A549 (cell line): ENCODE data around the gene SORL1. TPM values are rescaled to one million over a fixed set of nuclear protein-coding genes. Genes with fewer than 3 reads are reported as not detected.
A peak's percentile ranks its signal among the peaks of the same experiment; 100 is the strongest.

Experiments
- ATAC-seq, 2 experiments: fragments of 200-7000 bp in 1 of 2; fragments of >200 bp in 1 of 2; cut with Nextera tagmentation in 1 of 2; cut with Tn5 transposase in 1 of 2; 3 replicates each; pipeline versions ENCODE4 v1.8.0 to v1.9.1; 2018 to 2020; ENCODE audit warnings: mild to moderate bottlenecking in 1 of 2, moderate library complexity in 1 of 2
- CTCF ChIA-PET: fragments of 300-600 bp; sonication (Branson Sonifier 250); formaldehyde crosslinking; extraction: SDS; loops from one replicate; lab custom pipeline; 2021; ENCODE audit warnings: antibody characterized with exemption, inconsistent platforms; lab: Yijun Ruan, JAX
- POLR2A ChIA-PET: fragments of 350-600 bp; formaldehyde crosslinking; extraction: SDS; loops from one replicate; lab custom pipeline; 2021; ENCODE audit warnings: antibody characterized with exemption, inconsistent platforms; lab: Yijun Ruan, JAX
- DNase-seq, 2 experiments: peaks; one replicate each; pipeline versions ENCODE4 v3.0.0 to v3.0.0-alpha.2; 2011 to 2016; ENCODE audit warnings: low read depth in 1 of 2, low spot score in 1 of 2
- FAIRE-seq: peaks from 2 replicates; lab custom pipeline; 2011; peaks lifted over from hg19 to GRCh38; lab: Jason Lieb, UNC
- H3K27ac ChIP-seq, 2 experiments: fragments of >200 bp; sonication (Bioruptor Twin); formaldehyde crosslinking; 3 replicates each; pipeline ENCODE4 v1.5.1; 2016 to 2017
- H3K4me1 ChIP-seq: fragments of >200 bp; sonication (Bioruptor Twin); formaldehyde crosslinking; 3 replicates; pipeline ENCODE4 v1.6.1; 2016
- H3K4me2 ChIP-seq: fragments of >200 bp; sonication (Bioruptor Twin); formaldehyde crosslinking; 3 replicates; pipeline ENCODE4 v1.6.1; 2016
- H3K4me3 ChIP-seq: fragments of >200 bp; sonication (Bioruptor Twin); formaldehyde crosslinking; 3 replicates; pipeline ENCODE4 v1.5.1; 2016
- H3K9me3 ChIP-seq: fragments of >200 bp; sonication (Bioruptor Twin); formaldehyde crosslinking; 3 replicates; pipeline ENCODE4 v1.6.1; 2016
- CTCF ChIP-seq: fragments of >200 bp; sonication (Bioruptor Twin); formaldehyde crosslinking; IDR thresholded peaks from 3 replicates; pipeline ENCODE4 v1.5.1; 2016
- E2F6 ChIP-seq: IDR thresholded peaks from 2 replicates; pipeline ENCODE4 v1.6.1; 2012; ENCODE audit warnings: low read depth, borderline replicate concordance
- ELK1 ChIP-seq: fragments of 150-350 bp; IDR thresholded peaks from 2 replicates; pipeline ENCODE4 v1.6.1; 2014; ENCODE audit warnings: low read depth, mild to moderate bottlenecking, low read length
- FOSL2 ChIP-seq, 2 experiments: fragments of 450-650 bp in 1 of 2; fragments of >200 bp in 1 of 2; sonication (Bioruptor Twin) in 1 of 2; formaldehyde crosslinking; IDR thresholded peaks; 2 replicates each; pipeline versions ENCODE4 v1.5.0 to v1.6.1; 2016 to 2020; ENCODE audit warnings: mild to moderate bottlenecking in 1 of 2, moderate library complexity in 1 of 2
- HEYL ChIP-seq: fragments of 250-450 bp; sonication (Bioruptor Pico); IDR thresholded peaks from 2 replicates; pipeline ENCODE4 v1.8.0; 2021; ENCODE audit warnings: mild to moderate bottlenecking, moderate library complexity
- HOXA7 ChIP-seq: fragments of 250-450 bp; sonication (Bioruptor Pico); IDR thresholded peaks from 2 replicates; pipeline ENCODE4 v1.5.0; 2020; ENCODE audit warnings: mild to moderate bottlenecking, moderate library complexity
- JUN ChIP-seq, 2 experiments: fragments of >200 bp; sonication (Bioruptor Twin); formaldehyde crosslinking; IDR thresholded peaks; 2 replicates in 1 of 2; 3 replicates in 1 of 2; pipeline ENCODE4 v1.6.1; 2016 to 2017
- MAFK ChIP-seq: fragments of 450-650 bp; IDR thresholded peaks from 2 replicates; pipeline ENCODE4 v1.6.1; 2014; ENCODE audit not compliant: partially characterized antibody
- MAZ ChIP-seq: fragments of 150-350 bp; IDR thresholded peaks from 2 replicates; pipeline ENCODE4 v1.6.1; 2014; ENCODE audit warnings: antibody characterized with exemption, low read depth, low read length, borderline replicate concordance
- MYC ChIP-seq: IDR thresholded peaks from 2 replicates; pipeline ENCODE4 v1.6.1; 2012; ENCODE audit warnings: mild to moderate bottlenecking, inconsistent platforms, low read length, improper control_type of control experiment, borderline replicate concordance
- NPAS2 ChIP-seq: fragments of 250-450 bp; sonication (Bioruptor Pico); IDR thresholded peaks from 2 replicates; pipeline ENCODE4 v1.8.0; 2022; ENCODE audit warnings: mild to moderate bottlenecking, moderate library complexity, borderline replicate concordance
- PHF8 ChIP-seq: fragments of 200-600 bp; sonication (generic); IDR thresholded peaks from 2 replicates; pipeline ENCODE4 v1.6.1; 2016; ENCODE audit warnings: low read depth, mild to moderate bottlenecking, antibody characterized with exemption, moderate library complexity, borderline replicate concordance
- POLR2AphosphoS2 ChIP-seq: conservative IDR thresholded peaks from 2 replicates; pipeline ENCODE4 v1.6.1; 2012; ENCODE audit warnings: low read length, improper control_type of control experiment, inconsistent platforms
- RAD21 ChIP-seq, 2 experiments: fragments of >200 bp in 1 of 2; sonication (Bioruptor Twin) in 1 of 2; formaldehyde crosslinking in 1 of 2; IDR thresholded peaks in 1 of 2; conservative IDR thresholded peaks in 1 of 2; 2 replicates in 1 of 2; 3 replicates in 1 of 2; pipeline ENCODE4 v1.6.1; 2012 to 2018; ENCODE audit warnings: inconsistent platforms in 1 of 2
- SMC3 ChIP-seq: fragments of >200 bp; sonication (Bioruptor Twin); formaldehyde crosslinking; IDR thresholded peaks from 3 replicates; pipeline ENCODE4 v1.6.1; 2018; ENCODE audit warnings: inconsistent platforms
- ZNF302 ChIP-seq: fragments of 250-450 bp; sonication (Bioruptor Pico); IDR thresholded peaks from 2 replicates; pipeline ENCODE4 v1.9.0; 2021; ENCODE audit warnings: inconsistent platforms, mild to moderate bottlenecking, moderate library complexity
- ZSCAN20 ChIP-seq: fragments of 250-450 bp; sonication (Bioruptor Pico); IDR thresholded peaks from 2 replicates; pipeline ENCODE4 v1.8.0; 2022; ENCODE audit warnings: mild to moderate bottlenecking, moderate library complexity
- WGBS: methylation state at CpG from one replicate; pipeline ENCODE4 v1.1.6; 2017; ENCODE audit errors: missing lambda C conversion rate; 5-methylcytosine and 5-hydroxymethylcytosine counted together
- polyA plus RNA-seq, 4 experiments: library from polyadenylated mRNA; depleted of rRNA in 3 of 4; stranded (reverse); fragments of >200 nt; fragmentation: RNase III in 1 of 4; extraction: RNeasy Plus Mini Kit Qiagen cat#74134 plus additional on column Dnase treatment in 1 of 4; gene quantifications; 2 replicates in 3 of 4; 3 replicates in 1 of 4; pipeline ENCODE4 v1.2.3, GENCODE V29; 2011 to 2017

SORL1 gene
- polyA plus RNA-seq, 2 of the 4 experiments (the other 2 are of a cell fraction) = 0.45 to 3.8 TPM

- TF ChIP-seq CTCF (peak; percentile 57), PHF8 (0 out of 2 replicates have a peak, but pooled peaks have one; percentile 24), SMC3 (peak; percentile 80), MYC (no peak), E2F6 (peak; percentile 30; the same call in 1 of the 2 replicates), FOSL2 (IDR thresholded peaks at IDR 0.05) (no peak), FOSL2 (CRISPR knock-in tag; IDR thresholded peaks at IDR 0.05) (no peak), JUN (IDR thresholded peaks at IDR 0.05) (no peak), POLR2AphosphoS2 (no peak), MAZ (no peak), HEYL (CRISPR knock-in tag) (no peak), HOXA7 (CRISPR knock-in tag) (no peak)
These were observed 203.6 kb downstream of the SORL1 start (continued) for GRCh38 chr11:121655537-121656327.

GRCh38 chr11:121656328-121657090 lies 204.4 kb downstream of the SORL1 start:
- Histone ChIP-seq H3K27ac (peak overlapping the region; percentile 79 to 87; a peak in 4 of 6 replicates), H3K4me3 (0 out of 3 replicates have a peak overlapping the region, but pooled peaks have one; percentile 48), H3K9me3 (no peaks in the 10 kb centered on the region), H3K4me2 (peak overlapping the region; percentile 88), H3K4me1 (0 out of 3 replicates have a peak, but pooled peaks cover 4% of the 10 kb centered on the region)
- 69% methylated on average over 16 of the region's 19 CpGs for WGBS
- FAIRE-seq (no peak), DNase-seq (no peak), ATAC-seq (no peak)
- TF ChIP-seq RAD21 (conservative IDR thresholded peaks at IDR 0.05 in 1 of 2, IDR thresholded peaks at IDR 0.05 in 1 of 2) = 0 out of 5 replicates have a peak, but pooled peaks of 1 of the 2 experiments have one; percentile 12
- no peak for TF ChIP-seq HOXA7 (CRISPR knock-in tag)
- ChIA-PET CTCF (interaction anchor here (0.7 to 4.9 kb wide), 13 partner anchors 10 to 879 kb away, joined by 3 to 78 read pairs (median 4); no protein-coding TSS in a partner anchor), POLR2A (no interaction called here)

- H3K4me3 ChIP-seq = no peak overlapping the region
- WGBS = 67% methylated on average over 5 of the region's 6 CpGs
- no peak overlapping the region for H3K4me2 ChIP-seq
- no peak for ATAC-seq
- no peaks in the 10 kb centered on the region for H3K9me3 ChIP-seq
- TF ChIP-seq NPAS2 (CRISPR knock-in tag) (no peak), MAFK (no peak), ZNF302 (CRISPR knock-in tag) (no peak), ZSCAN20 (no peak), ELK1 (no peak)
- 0 out of 3 replicates have a peak, but pooled peaks cover 4% of the 10 kb centered on the region for H3K4me1 ChIP-seq
- FAIRE-seq = no peak
- DNase-seq = no peak
- no peak overlapping the region for H3K27ac ChIP-seq
- POLR2A ChIA-PET = no interaction called here
- CTCF ChIA-PET = interaction anchor here (0.7 to 4.9 kb wide), 5 partner anchors 9 to 849 kb away, joined by 3 to 78 read pairs (median 5); no protein-coding TSS in a partner anchor
These were observed 205.0 kb downstream of the SORL1 start for GRCh38 chr11:121657146-121657545.
